GM12874 (cell line): ENCODE results near the gene PXT1.

Source experiments
- CTCF ChIP-seq: IDR thresholded peaks from 2 replicates; pipeline ENCODE4 v1.5.1; 2011; ENCODE audit warnings: low read depth, mild to moderate bottlenecking, control low read depth, low read length, moderate library complexity; ENCODE audit not compliant: insufficient read depth

PXT1 gene

DNA sequence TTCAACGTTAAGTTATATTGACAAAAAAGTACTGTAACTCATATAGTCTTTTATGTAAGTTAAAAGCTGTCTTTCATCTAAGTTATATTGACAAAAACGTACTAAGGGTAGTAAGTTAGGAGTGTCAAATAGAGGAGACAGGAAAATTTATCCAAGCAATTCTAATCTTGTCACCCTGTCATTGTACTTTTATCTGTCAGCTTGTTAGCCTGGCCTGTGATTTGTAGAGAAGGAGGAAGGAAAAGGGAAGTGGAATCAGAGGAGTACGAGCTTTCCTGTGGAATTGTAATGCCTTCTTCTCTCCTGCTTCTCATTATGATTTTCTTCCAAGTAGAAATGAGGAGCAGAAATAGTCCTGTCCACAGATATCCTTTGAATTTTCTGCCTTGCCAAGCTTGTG lies 19.0 kb upstream of the PXT1 start:
- no peak for TF ChIP-seq CTCF

- TF ChIP-seq CTCF: no peak
Observed at GRCh38 chr6:36460916-36461315, 18.3 kb upstream of the PXT1 start.

GRCh38 chr6:36459501-36459900 lies 16.8 kb upstream of the PXT1 start:
- no peak for TF ChIP-seq CTCF

DNA sequence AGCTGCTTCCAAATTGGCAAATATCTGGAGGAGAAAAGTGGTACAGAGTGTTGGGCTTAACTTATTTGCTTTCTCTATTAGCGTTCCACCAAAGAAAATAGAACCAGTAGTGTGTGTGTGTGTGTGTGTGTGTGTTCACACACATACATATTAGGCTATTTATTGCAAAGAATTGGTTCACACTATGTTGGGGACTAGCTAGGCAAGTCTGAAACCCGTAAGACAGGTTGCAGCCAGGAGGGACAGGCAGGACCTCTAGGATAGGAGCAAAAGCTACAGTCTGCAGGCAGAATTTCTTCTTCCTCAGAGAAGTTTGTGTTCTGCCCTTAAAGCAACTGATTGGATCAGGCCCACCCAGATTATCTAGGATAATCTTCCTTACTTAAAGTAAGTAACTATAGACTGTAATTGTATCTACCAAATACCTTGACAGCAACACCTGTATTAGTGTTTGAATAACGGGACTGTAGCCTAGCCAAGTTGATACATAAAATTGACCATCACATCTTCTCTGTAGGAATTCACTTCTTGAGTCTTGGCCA lies 12.9 kb upstream of the PXT1 start:
- TF ChIP-seq CTCF: no peak

- no peak for TF ChIP-seq CTCF
Observed at GRCh38 chr6:36445621-36446020, 3.0 kb upstream of the PXT1 start.

DNA sequence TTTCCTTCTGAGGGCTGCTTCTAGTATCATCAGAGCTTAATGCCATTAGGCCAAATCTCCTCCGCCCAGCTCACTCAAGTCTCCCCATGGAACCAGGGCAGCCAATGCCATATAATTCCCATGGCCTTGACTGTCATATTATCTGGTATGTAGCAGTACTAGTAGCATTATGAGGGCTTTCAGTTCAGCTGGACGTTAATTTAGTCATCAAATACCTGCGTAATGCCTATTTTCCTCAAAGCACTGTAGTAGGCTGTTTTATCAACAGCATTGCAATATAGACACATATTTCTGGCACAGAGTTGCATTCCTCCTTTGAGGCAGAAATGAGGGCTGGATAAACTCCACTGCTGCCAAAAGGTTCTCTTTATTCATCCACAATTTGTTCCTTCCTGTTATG lies 1.8 kb upstream of the PXT1 start:
- no peak for TF ChIP-seq CTCF

DNA sequence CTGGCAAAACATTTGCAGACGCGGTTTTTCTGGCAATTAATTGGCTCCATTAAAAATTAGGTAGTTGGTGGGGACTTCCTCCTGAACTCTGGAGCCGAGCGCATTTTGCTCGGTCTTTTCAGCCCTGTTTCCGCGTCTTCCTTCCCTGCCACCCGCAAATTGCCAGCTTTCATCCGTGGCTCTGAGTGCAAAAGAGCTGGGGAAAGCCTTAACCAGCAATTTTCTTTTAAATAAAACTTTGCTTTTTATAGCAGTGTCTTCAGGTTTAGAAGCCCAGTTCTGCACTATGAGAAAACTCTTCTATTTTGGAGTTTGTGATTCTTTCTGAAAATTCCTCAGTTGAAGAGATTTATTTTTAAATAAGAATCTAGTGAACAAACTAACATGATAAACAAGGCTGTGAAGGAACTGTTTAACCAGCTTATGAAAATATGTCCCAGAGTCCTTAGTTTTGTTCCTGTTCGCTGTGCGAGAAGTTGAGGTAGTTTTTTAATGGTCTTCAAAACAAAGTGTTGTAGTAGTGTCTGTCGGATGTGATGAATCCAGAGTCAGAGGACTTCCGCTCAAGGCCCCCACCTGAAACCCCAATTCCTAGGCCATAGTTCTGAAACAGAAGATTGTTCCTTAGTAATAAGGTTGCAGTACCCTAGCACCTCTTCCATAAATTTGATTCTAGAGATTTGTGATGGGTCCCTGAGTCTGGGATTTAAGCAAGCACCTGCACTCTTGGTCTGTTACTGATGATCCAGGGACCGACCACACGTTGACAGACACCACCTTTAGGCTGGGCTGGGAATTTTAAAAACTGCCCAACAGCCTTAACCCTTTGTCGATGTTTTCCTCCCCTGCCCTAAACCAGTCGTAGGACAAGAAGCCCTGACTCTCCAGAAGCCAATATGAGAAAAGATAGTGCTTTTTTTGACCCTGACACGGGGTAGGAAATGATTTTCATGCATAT lies 1.1 kb upstream of the PXT1 start:
- 0 out of 2 replicates have a peak, but pooled peaks have one; percentile 18 for TF ChIP-seq CTCF
